Heart left ventricle (tissue), 13 donors: Measurements from ENCODE around the gene UPK1A.

Experiments
- CTCF ChIP-seq, 12 donors: fragments of 200-600 bp; sonication (generic) in 4 of 12; IDR thresholded peaks; one replicate each; pipeline versions ENCODE4 v1.5.0 to v1.8.0; 2018 to 2022; ENCODE audit warnings: antibody characterized with exemption in 12 of 12, mild to moderate bottlenecking in 5 of 12
- POLR2A ChIP-seq, 2 donors: fragments of 450-650 bp; IDR thresholded peaks; one replicate each; pipeline ENCODE4 v1.6.1; 2017; ENCODE audit warnings: antibody characterized with exemption in 2 of 2, mild to moderate bottlenecking in 2 of 2, moderate library complexity in 2 of 2
- donor health status: ischemic (EF 13 %, LVEDD 7.1; RV severe dilation, severe dysfunction).
- donor health status: DM: no; HTN: yes; CAD: no.
- donor health status: DM: no; HTN: no; CAD: no.
- donor health status: ischemic (EF 25% LVEDD 6.9; RV normal size, moderate dysfunction).
- donor health status: ischemic (EF 25% LVEDD 5.7; RV mildly dilated, moderate dysfunction).
- donor health status: ischemic (EF 35%, LVEDD 5.7; RV mildly dilated, moderate dysfunction).
- donor health status: nonischemic (EF 11% LVEDD 7.7; RV severe dilation, severe dysfunction).
- donor health status: DM: yes; HTN: yes; CAD: no.
- donor health status: PGD.
- donor health status: ischemic (EF 29% LVEDD 5.4; RV normal size, mild dysfunction).
- donor health status: nonischemic (EF 23%, LVEDD 6.1; RV moderate dilation, normal function).

DNA sequence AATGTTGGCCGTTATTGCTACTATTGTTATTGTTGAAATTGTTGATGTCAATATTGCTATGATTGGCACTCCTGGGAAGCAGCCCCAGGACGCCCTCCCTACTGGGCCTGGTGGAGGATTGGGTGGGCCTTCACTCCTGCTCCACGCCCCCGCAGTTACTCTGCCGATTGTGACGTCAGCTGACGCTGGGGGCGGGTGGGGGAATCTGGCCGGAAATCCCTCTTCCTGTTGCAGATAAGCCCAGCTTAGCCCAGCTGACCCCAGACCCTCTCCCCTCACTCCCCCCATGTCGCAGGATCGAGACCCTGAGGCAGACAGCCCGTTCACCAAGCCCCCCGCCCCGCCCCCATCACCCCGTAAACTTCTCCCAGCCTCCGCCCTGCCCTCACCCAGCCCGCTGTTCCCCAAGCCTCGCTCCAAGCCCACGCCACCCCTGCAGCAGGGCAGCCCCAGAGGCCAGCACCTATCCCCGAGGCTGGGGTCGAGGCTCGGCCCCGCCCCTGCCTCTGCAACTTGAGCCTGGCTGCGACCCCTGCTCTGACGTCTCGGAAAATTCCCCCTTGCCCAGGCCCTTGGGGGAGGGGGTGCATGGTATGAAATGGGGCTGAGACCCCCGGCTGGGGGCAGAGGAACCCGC is 24.7 kb upstream of the UPK1A start, which contains the start of gene ETV2:
- TF ChIP-seq POLR2A (IDR thresholded peaks at IDR 0.05) (no peak), CTCF (IDR thresholded peaks at IDR 0.05) (no peak)
